GM18520 (cell line): Measurements from ENCODE around the gene EFNA5.
A peak's percentile ranks its signal among the peaks of the same experiment; 100 is the strongest.

ENCODE experiments used
- ATAC-seq: cut with Tn5 transposase; IDR thresholded peaks from one replicate; pipeline ENCODE4 v1.9.1; 2021; ENCODE audit not compliant: unreplicated experiment

EFNA5 gene

GRCh38 chr5:107670932-107671741 is at the start of gene EFNA5:
EFNA5 (minus strand) TSS chr5:107670937.
- no peak for ATAC-seq

- no peak for ATAC-seq
Observed at GRCh38 chr5:107719034-107719606, 48.4 kb upstream of the EFNA5 start.

GRCh38 chr5:107717816-107718215 is 47.1 kb upstream of the EFNA5 start:
- ATAC-seq: no peak

- no peak for ATAC-seq
Observed at GRCh38 chr5:107713228-107713627, 42.5 kb upstream of the EFNA5 start.

- no peak for ATAC-seq
Observed at GRCh38 chr5:107712359-107712870, 41.7 kb upstream of the EFNA5 start.

- no peak for ATAC-seq
Observed at GRCh38 chr5:107705402-107706014, 34.8 kb upstream of the EFNA5 start.

GRCh38 chr5:107704681-107705401 is 34.1 kb upstream of the EFNA5 start:
- ATAC-seq: no peak

GRCh38 chr5:107700481-107700880 is 29.7 kb upstream of the EFNA5 start:
- ATAC-seq: no peak

GRCh38 chr5:107699425-107699824 is 28.7 kb upstream of the EFNA5 start:
- ATAC-seq: no peak

GRCh38 chr5:107698286-107698685 is 27.5 kb upstream of the EFNA5 start:
- ATAC-seq: no peak

GRCh38 chr5:107696498-107696897 is 25.8 kb upstream of the EFNA5 start:
- ATAC-seq: no peak

- ATAC-seq: no peak
Observed at GRCh38 chr5:107696080-107696479, 25.3 kb upstream of the EFNA5 start.

GRCh38 chr5:107687937-107688336 is 17.2 kb upstream of the EFNA5 start:
- ATAC-seq: no peak

GRCh38 chr5:107687404-107687803 is 16.7 kb upstream of the EFNA5 start:
- ATAC-seq: no peak

- no peak for ATAC-seq
Observed at GRCh38 chr5:107682533-107682932, 11.8 kb upstream of the EFNA5 start.

- no peak for ATAC-seq
Observed at GRCh38 chr5:107680799-107681198, 10.1 kb upstream of the EFNA5 start.

- no peak for ATAC-seq
Observed at GRCh38 chr5:107680099-107680498, 9.4 kb upstream of the EFNA5 start.

GRCh38 chr5:107676702-107677101 is 6.0 kb upstream of the EFNA5 start:
- no peak for ATAC-seq

GRCh38 chr5:107675201-107675600 is 4.5 kb upstream of the EFNA5 start:
- ATAC-seq: no peak

GRCh38 chr5:107674655-107675054 is 3.9 kb upstream of the EFNA5 start:
- no peak for ATAC-seq

- peak; percentile 85 for ATAC-seq
Observed at GRCh38 chr5:107673368-107674136, 2.8 kb upstream of the EFNA5 start.
